GM12891 (cell line): ENCODE results near the gene EXOSC2.

Source experiments
- PAX5 ChIP-seq: IDR thresholded peaks from 2 replicates; pipeline ENCODE4 v1.6.1; 2011; ENCODE audit warnings: low read length, moderate library complexity, mild to moderate bottlenecking; ENCODE audit not compliant: insufficient read depth, severe bottlenecking
- POLR2A ChIP-seq: IDR thresholded peaks from 2 replicates; pipeline ENCODE4 v1.6.1; 2011; ENCODE audit warnings: low read depth, low read length, control low read depth
- POLR2AphosphoS5 ChIP-seq: IDR thresholded peaks from 2 replicates; pipeline ENCODE4 v1.6.1; 2011; ENCODE audit warnings: low read depth, low read length, control low read depth
- POU2F2 ChIP-seq: IDR thresholded peaks from 2 replicates; pipeline ENCODE4 v1.6.1; 2011; ENCODE audit warnings: low read depth, mild to moderate bottlenecking, control low read depth, low read length, moderate library complexity
- SPI1 ChIP-seq: IDR thresholded peaks from 2 replicates; pipeline ENCODE4 v1.6.1; 2011; ENCODE audit warnings: low read depth, low read length, control low read depth
- TAF1 ChIP-seq: IDR thresholded peaks from 2 replicates; pipeline ENCODE4 v1.6.1; 2011; ENCODE audit warnings: low read depth, low read length, control low read depth

- TF ChIP-seq POLR2AphosphoS5 = no peak
- no peak for TF ChIP-seq POLR2A
- TF ChIP-seq SPI1 = no peak
- no peak for TF ChIP-seq PAX5
- TF ChIP-seq TAF1 = no peak
- TF ChIP-seq POU2F2 = no peak
These were observed 4.0 kb upstream of the EXOSC2 start for GRCh38 chr9:130689572-130689936.
